Hepatocyte (in vitro differentiated cells): ENCODE data around the gene CACNA2D4. TPM values are rescaled to one million over a fixed set of nuclear protein-coding genes. Genes with fewer than 3 reads are reported as not detected.

ENCODE experiments used
- DNase-seq: peaks from one replicate; pipeline ENCODE4 v3.0.0-alpha.2; 2016; ENCODE audit warnings: low spot score
- H2AFZ ChIP-seq: fragments of 200-600 bp; sonication (generic); 2 replicates; pipeline ENCODE4 v1.6.0; 2016; ENCODE audit warnings: antibody characterized with exemption, mild to moderate bottlenecking
- H3K27ac ChIP-seq: fragments of 200-600 bp; sonication (generic); 2 replicates; pipeline ENCODE4 v1.5.1; 2016; ENCODE audit warnings: mild to moderate bottlenecking
- H3K27me3 ChIP-seq: fragments of 200-600 bp; sonication (generic); 2 replicates; pipeline ENCODE4 v1.6.1; 2016
- H3K36me3 ChIP-seq: fragments of 200-600 bp; sonication (generic); replicated peaks from 2 replicates; pipeline ENCODE4 v1.5.1; 2016; ENCODE audit warnings: low read depth; ENCODE audit not compliant: insufficient read depth
- H3K4me1 ChIP-seq: fragments of 200-600 bp; sonication (generic); 2 replicates; pipeline ENCODE4 v1.5.1; 2016; ENCODE audit warnings: mild to moderate bottlenecking, moderate library complexity; ENCODE audit not compliant: insufficient read depth
- H3K4me2 ChIP-seq: fragments of 200-600 bp; sonication (generic); 2 replicates; pipeline ENCODE4 v1.6.0; 2016
- H3K4me3 ChIP-seq: fragments of 200-600 bp; sonication (generic); 2 replicates; pipeline ENCODE4 v1.5.1; 2016; ENCODE audit warnings: mild to moderate bottlenecking
- H3K79me2 ChIP-seq: fragments of 200-600 bp; sonication (generic); 2 replicates; pipeline ENCODE4 v1.6.0; 2017; ENCODE audit warnings: mild to moderate bottlenecking
- H3K9me2 ChIP-seq: fragments of 200-600 bp; sonication (generic); replicated peaks from 2 replicates; pipeline ENCODE4 v1.6.0; 2017; ENCODE audit warnings: mild to moderate bottlenecking; ENCODE audit not compliant: insufficient read depth
- H3K9me3 ChIP-seq: fragments of 200-600 bp; sonication (generic); 2 replicates; pipeline ENCODE4 v1.5.1; 2016; ENCODE audit warnings: low read depth, mild to moderate bottlenecking
- H4K20me1 ChIP-seq: fragments of 200-600 bp; sonication (generic); 2 replicates; pipeline ENCODE4 v1.6.0; 2016; ENCODE audit warnings: mild to moderate bottlenecking; ENCODE audit not compliant: insufficient read depth, poor library complexity, severe bottlenecking
- EZH2 ChIP-seq: fragments of 200-600 bp; sonication (generic); IDR thresholded peaks from 2 replicates; pipeline ENCODE4 v1.6.1; 2016; ENCODE audit warnings: antibody characterized with exemption, mild to moderate bottlenecking, borderline replicate concordance
- EZH2phosphoT487 ChIP-seq: fragments of 200-600 bp; sonication (generic); IDR thresholded peaks from one replicate; pipeline ENCODE4 v1.6.1; 2018; ENCODE audit warnings: antibody characterized with exemption, mild to moderate bottlenecking, low read depth, moderate library complexity; ENCODE audit not compliant: unreplicated experiment, severe bottlenecking
- WGBS: methylation state at CpG from one replicate; pipeline ENCODE4 v1.1.6; 2016; ENCODE audit warnings: low lambda C conversion rate; ENCODE audit errors: missing lambda C conversion rate; 5-methylcytosine and 5-hydroxymethylcytosine counted together
- polyA plus RNA-seq: library from polyadenylated mRNA; unstranded; fragments of >200 nt; fragmentation: Nextera tagmentation; extraction: Ambion mirVana; gene quantifications from 2 replicates; pipeline ENCODE4 v1.2.1, GENCODE V29; 2016
- total RNA-seq: library from RNA; depleted of rRNA; stranded (reverse); fragments of >200 nt; gene quantifications from 2 replicates; pipeline ENCODE4 v1.2.3, GENCODE V29; 2014
- TF ChIP-seq, protein P1 (sequence below): fragments of 200-600 bp; sonication (generic); IDR thresholded peaks from 2 replicates; pipeline ENCODE4 v1.5.1; 2016; ENCODE audit warnings: antibody characterized with exemption, mild to moderate bottlenecking; ENCODE audit not compliant: poor library complexity

The CACNA2D4 gene
- total and polyA plus RNA-seq, 2 experiments from 2014 or later: 1.3 to 2.1 TPM

DNA sequence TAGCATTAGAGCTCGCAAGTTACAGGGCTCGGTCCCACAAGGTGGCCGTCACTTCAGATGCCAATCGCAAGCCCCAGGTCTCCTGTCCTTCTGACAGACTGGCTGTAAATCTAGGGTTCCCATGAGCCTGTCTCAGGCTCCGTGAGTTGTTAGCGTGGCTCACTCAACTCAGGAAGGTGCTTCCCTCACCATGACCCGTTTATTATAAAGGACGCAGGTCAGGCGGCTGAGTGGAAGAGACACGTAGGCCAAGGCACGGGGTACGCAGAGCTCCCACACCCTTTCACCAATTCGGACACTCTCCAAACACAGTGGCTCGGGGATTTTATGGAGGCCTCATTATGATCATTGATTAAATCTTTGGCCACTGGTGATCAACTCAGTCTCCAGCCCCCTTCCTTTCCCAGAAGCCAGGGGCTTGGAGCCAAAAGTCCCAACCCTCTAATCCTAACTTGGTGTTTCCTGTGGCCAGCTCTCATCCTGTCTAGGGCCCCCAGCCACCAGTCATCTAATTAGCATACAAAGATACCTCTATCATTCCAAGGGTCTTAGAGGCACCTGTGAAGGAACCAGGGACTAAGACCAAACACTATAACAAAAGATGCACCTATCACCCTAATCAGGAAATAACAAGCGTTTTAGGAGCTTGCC, 123.9 kb downstream of the CACNA2D4 start:
- Histone ChIP-seq H3K9me2 (no peaks in the 10 kb centered on the region), H2AFZ (no peak overlapping the region), H3K4me3 (no peak overlapping the region), H3K4me2 (no peak overlapping the region), H4K20me1 (no peaks in the 10 kb centered on the region), H3K27ac (no peak overlapping the region), H3K27me3 (no peaks in the 10 kb centered on the region), H3K79me2 (no peaks in the 10 kb centered on the region), H3K4me1 (peaks cover 4% of the 10 kb centered on the region), H3K36me3 (no peaks in the 10 kb centered on the region), H3K9me3 (no peaks in the 10 kb centered on the region)
- TF ChIP-seq, protein P1, sequence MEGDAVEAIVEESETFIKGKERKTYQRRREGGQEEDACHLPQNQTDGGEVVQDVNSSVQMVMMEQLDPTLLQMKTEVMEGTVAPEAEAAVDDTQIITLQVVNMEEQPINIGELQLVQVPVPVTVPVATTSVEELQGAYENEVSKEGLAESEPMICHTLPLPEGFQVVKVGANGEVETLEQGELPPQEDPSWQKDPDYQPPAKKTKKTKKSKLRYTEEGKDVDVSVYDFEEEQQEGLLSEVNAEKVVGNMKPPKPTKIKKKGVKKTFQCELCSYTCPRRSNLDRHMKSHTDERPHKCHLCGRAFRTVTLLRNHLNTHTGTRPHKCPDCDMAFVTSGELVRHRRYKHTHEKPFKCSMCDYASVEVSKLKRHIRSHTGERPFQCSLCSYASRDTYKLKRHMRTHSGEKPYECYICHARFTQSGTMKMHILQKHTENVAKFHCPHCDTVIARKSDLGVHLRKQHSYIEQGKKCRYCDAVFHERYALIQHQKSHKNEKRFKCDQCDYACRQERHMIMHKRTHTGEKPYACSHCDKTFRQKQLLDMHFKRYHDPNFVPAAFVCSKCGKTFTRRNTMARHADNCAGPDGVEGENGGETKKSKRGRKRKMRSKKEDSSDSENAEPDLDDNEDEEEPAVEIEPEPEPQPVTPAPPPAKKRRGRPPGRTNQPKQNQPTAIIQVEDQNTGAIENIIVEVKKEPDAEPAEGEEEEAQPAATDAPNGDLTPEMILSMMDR: no peak
- TF ChIP-seq EZH2 (no peak), EZH2phosphoT487 (no peak)
- 84% methylated on average over 15 of the region's 15 CpGs for WGBS
- DNase-seq: no peak

DNA sequence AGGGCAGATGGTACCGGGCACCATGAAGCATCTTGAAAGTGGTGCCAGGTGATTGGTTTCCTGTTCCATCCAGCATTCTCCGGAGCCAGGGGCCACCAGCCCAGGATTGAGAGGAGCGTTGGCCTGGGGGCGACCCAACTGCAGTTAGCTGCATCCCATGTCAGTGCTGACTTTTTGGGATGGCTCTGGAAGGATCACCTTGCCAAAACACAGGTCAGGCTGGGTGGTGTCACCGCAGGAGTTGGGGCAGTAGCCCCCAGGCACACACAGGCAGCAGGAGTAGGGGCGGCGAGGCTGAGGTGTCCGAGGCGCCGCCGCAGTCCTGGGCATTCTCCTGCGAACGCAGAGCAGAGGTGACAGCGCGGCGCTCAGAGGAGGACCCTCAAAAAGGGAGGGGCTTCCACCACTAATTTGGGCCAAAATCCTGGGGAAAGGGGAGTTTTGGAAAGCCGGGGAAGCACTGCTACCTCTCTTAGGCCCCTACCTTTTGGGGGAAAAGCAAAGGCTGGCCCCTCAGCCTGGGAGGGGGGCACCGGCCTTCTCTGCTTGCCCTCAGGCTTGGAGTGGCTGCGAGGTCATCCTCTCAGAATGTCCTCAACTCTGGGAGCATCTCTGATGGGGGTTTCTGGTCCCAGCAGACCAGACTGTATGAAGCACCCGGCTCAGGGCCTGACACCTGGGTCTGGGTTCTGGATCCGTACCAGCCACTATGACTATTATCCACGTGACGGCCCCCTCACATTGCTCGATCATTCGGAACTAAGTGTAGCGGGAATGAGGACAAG, 124.8 kb downstream of the CACNA2D4 start:
- H3K4me1 ChIP-seq: peaks cover 4% of the 10 kb centered on the region
- WGBS: 94% methylated on average over 26 of the region's 26 CpGs
- no peak overlapping the region for H3K27ac ChIP-seq
- no peaks in the 10 kb centered on the region for H3K36me3 ChIP-seq
- no peaks in the 10 kb centered on the region for H3K79me2 ChIP-seq
- TF ChIP-seq EZH2phosphoT487: no peak
- TF ChIP-seq, protein P1: no peak
- TF ChIP-seq EZH2: no peak
- H3K9me3 ChIP-seq: no peaks in the 10 kb centered on the region
- no peak overlapping the region for H2AFZ ChIP-seq
- H3K4me2 ChIP-seq: no peak overlapping the region
- H3K27me3 ChIP-seq: no peaks in the 10 kb centered on the region
- no peaks in the 10 kb centered on the region for H4K20me1 ChIP-seq
- H3K4me3 ChIP-seq: no peak overlapping the region
- DNase-seq: no peak
- no peaks in the 10 kb centered on the region for H3K9me2 ChIP-seq

DNA sequence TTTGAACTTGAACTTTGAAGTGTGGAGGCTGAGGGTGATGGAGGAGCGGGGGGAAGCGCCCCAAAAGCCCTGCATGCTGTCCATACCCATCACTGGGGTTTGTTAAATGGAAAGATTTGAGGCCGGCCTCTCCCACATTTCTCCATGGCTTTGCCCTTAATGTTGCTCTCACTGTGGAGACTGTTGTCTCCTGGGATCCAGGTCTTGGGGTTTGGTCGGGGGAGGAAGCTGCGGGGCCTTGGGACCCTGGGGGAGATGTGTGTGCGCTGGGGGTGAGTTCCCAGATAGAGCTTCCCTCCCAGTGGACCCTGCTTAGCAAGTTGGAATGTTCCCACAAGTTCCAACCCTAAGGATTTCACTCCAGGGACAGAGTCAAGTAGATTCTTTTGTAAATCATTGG, 126.0 kb downstream of the CACNA2D4 start:
- peaks cover 4% of the 10 kb centered on the region for H3K4me1 ChIP-seq
- H3K9me2 ChIP-seq: no peaks in the 10 kb centered on the region
- DNase-seq: no peak
- H3K9me3 ChIP-seq: no peaks in the 10 kb centered on the region
- TF ChIP-seq EZH2 (no peak), EZH2phosphoT487 (no peak)
- TF ChIP-seq, protein P1: no peak
- no peak overlapping the region for H2AFZ ChIP-seq
- no peak overlapping the region for H3K4me2 ChIP-seq
- no peaks in the 10 kb centered on the region for H3K36me3 ChIP-seq
- H3K79me2 ChIP-seq: no peaks in the 10 kb centered on the region
- no peak overlapping the region for H3K27ac ChIP-seq
- H3K4me3 ChIP-seq: no peak overlapping the region
- H3K27me3 ChIP-seq: no peaks in the 10 kb centered on the region
- 93% methylated on average over 5 of the region's 6 CpGs for WGBS
- no peaks in the 10 kb centered on the region for H4K20me1 ChIP-seq
